SK-N-SH (cell line): ENCODE measurements around the gene CNTN4.

Source experiments
- EP300 ChIP-seq, 2 experiments: IDR thresholded peaks; 2 replicates each; pipeline versions ENCODE4 v1.4.0 to v1.6.1; 2012; ENCODE audit warnings: borderline replicate concordance in 1 of 2, low read depth in 1 of 2, low read length in 1 of 2
- POLR2AphosphoS5 ChIP-seq: IDR thresholded peaks from 2 replicates; pipeline ENCODE4 v1.6.1; 2012; ENCODE audit warnings: low read depth, low read length
- RFX5 ChIP-seq: IDR thresholded peaks from 2 replicates; pipeline ENCODE4 v1.6.1; 2012; ENCODE audit warnings: mild to moderate bottlenecking, improper control_type of control experiment, low read length
- TCF12 ChIP-seq: IDR thresholded peaks from 2 replicates; pipeline ENCODE4 v1.4.0; 2012
- TF ChIP-seq, protein P1 (sequence below): IDR thresholded peaks from 2 replicates; pipeline ENCODE4 v1.4.0; 2012; ENCODE audit warnings: low read depth
- TF ChIP-seq, protein P2 (sequence below): fragments of 200-600 bp; sonication (generic); IDR thresholded peaks from 2 replicates; pipeline ENCODE4 v1.6.1; 2017; ENCODE audit warnings: antibody characterized with exemption, mild to moderate bottlenecking, moderate library complexity
- TF ChIP-seq, protein P3 (sequence below): IDR thresholded peaks from 2 replicates; pipeline ENCODE4 v1.4.0; 2012; ENCODE audit warnings: low read depth, borderline replicate concordance

DNA sequence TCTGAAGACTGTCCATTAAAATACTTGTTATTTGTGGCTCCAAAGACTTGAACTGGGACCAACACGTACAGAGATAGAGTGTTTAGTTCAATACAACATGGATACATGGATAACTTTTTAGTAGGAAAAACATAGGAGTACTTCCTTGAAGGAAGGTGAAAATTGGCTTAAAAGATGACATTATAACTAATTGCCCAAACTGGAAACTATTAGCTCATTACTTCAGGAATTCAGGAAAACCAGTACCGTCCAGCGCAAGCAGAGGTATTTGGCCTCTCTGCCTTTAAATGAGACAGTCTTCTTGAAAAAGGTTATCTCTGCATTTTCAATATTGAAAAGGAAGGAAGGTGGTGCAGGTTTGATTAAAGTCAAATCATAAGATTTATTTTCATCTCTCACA, 777.0 kb downstream of the CNTN4 start:
- TF ChIP-seq POLR2AphosphoS5: no peak
- TF ChIP-seq, protein P1, sequence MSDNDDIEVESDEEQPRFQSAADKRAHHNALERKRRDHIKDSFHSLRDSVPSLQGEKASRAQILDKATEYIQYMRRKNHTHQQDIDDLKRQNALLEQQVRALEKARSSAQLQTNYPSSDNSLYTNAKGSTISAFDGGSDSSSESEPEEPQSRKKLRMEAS: no peak
- TF ChIP-seq EP300 (IDR thresholded peaks at IDR 0.05; ENCODE audit: borderline replicate concordance in 1 of 2, low read depth in 1 of 2, low read length in 1 of 2): no peak
- TF ChIP-seq, protein P2, sequence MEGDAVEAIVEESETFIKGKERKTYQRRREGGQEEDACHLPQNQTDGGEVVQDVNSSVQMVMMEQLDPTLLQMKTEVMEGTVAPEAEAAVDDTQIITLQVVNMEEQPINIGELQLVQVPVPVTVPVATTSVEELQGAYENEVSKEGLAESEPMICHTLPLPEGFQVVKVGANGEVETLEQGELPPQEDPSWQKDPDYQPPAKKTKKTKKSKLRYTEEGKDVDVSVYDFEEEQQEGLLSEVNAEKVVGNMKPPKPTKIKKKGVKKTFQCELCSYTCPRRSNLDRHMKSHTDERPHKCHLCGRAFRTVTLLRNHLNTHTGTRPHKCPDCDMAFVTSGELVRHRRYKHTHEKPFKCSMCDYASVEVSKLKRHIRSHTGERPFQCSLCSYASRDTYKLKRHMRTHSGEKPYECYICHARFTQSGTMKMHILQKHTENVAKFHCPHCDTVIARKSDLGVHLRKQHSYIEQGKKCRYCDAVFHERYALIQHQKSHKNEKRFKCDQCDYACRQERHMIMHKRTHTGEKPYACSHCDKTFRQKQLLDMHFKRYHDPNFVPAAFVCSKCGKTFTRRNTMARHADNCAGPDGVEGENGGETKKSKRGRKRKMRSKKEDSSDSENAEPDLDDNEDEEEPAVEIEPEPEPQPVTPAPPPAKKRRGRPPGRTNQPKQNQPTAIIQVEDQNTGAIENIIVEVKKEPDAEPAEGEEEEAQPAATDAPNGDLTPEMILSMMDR: no peak
- TF ChIP-seq TCF12: no peak
- no peak for TF ChIP-seq RFX5
- TF ChIP-seq, protein P3, sequence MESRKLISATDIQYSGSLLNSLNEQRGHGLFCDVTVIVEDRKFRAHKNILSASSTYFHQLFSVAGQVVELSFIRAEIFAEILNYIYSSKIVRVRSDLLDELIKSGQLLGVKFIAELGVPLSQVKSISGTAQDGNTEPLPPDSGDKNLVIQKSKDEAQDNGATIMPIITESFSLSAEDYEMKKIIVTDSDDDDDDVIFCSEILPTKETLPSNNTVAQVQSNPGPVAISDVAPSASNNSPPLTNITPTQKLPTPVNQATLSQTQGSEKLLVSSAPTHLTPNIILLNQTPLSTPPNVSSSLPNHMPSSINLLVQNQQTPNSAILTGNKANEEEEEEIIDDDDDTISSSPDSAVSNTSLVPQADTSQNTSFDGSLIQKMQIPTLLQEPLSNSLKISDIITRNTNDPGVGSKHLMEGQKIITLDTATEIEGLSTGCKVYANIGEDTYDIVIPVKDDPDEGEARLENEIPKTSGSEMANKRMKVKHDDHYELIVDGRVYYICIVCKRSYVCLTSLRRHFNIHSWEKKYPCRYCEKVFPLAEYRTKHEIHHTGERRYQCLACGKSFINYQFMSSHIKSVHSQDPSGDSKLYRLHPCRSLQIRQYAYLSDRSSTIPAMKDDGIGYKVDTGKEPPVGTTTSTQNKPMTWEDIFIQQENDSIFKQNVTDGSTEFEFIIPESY: no peak
